HK-2 (cell line): ENCODE data around the gene ATP13A4.

Source experiments
- DNase-seq: peaks from one replicate; pipeline ENCODE4 v3.0.0-alpha.2; 2018; ENCODE audit not compliant: unreplicated experiment

ATP13A4 gene

DNA sequence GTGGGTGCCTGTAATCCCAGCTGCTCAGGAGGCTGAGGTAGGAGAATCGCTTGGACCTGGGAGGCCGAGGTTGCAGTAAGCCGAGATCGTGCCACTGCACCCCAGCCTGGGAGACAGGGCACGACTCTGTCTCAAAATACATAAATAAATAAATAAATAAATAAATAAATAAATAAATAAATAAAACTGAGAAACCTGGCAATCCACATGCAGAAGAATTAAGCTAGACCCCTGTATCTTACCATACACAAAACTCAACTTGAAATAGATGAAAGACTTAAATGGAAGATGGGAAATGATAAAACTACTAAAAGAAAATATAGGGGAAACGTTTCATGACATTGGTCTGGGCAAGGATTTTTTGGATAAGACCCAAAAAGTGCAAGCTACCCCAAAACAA is 58.0 kb downstream of the ATP13A4 start:
- DNase-seq = no peak

DNA sequence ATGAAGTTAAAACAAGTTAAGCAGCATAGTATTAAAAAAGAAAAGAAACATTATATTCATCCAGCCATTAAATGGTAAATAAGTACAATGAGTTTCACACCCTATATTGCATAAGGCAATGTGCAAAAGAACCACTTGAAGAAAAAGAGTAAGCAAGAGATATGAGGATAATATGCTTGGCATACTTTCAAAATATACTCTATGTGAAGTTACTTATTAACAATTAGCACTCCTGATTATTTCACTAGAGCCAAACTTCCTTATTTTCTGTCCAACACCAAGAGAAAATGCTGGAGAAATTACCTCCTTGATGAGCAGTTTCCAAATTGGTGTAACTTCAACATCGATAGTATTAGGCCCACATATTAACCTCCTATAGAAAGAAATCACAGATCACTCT is 63.7 kb downstream of the ATP13A4 start:
- no peak for DNase-seq

DNA sequence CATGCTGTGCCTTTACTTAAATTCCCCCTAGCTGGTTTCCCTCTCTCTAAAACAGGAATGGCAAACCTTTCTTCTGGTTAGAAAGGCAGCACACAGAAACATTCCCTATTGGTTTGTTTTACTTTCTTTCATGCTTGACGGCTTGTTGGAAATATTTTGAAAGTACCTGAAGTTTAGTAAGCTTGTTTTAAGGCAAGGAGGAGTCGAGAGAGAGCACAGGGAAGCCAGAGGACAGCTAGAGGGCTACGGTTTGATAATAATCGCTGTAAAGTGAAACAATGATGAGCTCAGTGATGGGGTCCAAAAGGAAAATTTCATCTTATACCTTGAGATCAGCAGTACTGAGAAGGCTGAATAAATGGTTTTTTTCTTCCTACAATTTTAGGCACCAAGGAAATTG is 64.1 kb downstream of the ATP13A4 start:
- no peak for DNase-seq

GRCh38 chr3:193489949-193490348 is 64.7 kb downstream of the ATP13A4 start:
- no peak for DNase-seq

DNA sequence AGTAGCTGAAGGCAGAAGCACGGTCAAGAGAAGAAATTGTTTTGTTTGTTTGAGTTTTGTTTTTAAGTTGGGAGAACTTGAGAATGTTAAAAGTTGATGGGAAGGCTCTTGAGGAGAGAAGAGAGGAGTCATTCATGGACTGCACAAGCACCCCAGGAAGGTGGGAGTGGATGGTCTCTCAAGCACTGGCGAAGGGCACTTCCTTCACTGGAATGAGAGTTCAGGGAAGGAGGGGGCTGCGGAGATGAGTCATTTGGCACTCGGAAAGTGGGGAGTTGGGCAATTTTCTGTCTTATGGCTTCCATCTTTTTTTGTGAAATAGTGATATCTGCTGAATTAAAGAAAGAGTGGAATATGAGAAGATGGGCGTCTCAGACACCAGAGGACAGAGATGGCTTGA is 66.0 kb downstream of the ATP13A4 start:
- no peak for DNase-seq

GRCh38 chr3:193483988-193484539 is 70.6 kb downstream of the ATP13A4 start:
- DNase-seq = no peak

DNA sequence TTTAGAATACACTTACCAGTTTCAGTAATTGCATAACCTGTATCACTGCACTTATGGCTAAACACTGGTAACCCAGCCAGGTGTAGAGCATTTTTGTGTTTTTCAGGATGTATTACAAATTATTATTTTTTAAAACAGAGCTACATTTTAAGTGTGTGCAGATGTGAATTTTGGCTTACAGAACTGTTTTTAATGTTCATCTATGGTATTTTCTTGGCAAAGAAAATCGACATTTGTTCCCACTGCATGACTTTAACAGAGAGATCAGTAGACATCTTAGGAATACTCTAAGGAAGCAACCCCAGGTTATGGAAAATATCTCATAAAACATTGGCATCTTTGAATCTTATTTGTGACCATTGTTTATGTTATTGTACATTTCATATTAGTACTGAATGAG is 73.3 kb downstream of the ATP13A4 start:
- DNase-seq = no peak

- DNase-seq = no peak
Observed at GRCh38 chr3:193474446-193474845, 80.2 kb downstream of the ATP13A4 start.

- no peak for DNase-seq
Observed at GRCh38 chr3:193470710-193471109, 84.0 kb downstream of the ATP13A4 start.

DNA sequence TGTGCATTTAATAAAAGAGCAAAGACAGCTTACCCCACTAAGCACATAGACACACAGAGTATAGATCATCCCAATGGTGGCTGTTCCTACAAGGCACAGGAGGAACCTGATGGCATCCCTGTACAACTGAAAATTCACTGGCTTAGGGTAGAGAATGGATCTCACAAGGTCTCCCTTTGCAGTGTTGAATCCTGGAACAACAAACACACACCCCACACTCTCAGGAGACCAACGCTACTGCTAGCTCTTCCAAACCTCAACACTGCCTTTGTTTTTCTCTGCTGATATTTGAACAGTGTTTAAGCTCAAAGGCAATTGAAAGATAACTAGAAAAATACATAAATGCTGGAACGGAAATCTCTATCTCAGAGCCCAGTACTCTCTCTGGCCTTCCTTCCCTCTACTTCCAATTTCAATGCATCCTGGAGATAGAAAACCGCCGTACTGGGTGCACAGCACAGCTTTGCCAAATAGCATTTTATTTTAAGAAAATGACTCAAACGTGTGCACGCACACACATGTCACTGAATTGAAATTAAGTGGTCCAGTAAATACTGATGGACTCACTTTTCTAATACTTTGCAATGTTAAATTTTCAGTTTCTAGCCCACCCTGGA is 88.6 kb downstream of the ATP13A4 start:
- DNase-seq = no peak

DNA sequence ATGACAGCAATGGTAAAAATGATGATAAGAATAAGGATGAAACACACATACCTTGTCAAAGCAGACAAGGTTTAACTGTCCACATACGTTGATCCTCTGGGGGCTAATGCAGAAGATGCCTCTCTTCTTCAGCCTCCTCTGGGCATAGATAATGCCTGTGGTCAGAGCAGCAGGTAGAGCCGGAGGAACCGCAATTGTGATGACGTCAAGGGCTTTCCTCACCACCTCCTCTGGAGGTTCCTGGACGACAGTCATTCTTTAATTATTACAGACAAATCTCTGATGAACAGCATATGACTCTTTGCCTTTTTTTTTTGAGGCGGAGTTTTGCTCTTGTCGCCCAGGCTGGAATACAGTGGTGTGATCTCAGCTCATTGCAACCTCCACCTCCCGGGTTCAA is 89.8 kb downstream of the ATP13A4 start:
- no peak for DNase-seq

DNA sequence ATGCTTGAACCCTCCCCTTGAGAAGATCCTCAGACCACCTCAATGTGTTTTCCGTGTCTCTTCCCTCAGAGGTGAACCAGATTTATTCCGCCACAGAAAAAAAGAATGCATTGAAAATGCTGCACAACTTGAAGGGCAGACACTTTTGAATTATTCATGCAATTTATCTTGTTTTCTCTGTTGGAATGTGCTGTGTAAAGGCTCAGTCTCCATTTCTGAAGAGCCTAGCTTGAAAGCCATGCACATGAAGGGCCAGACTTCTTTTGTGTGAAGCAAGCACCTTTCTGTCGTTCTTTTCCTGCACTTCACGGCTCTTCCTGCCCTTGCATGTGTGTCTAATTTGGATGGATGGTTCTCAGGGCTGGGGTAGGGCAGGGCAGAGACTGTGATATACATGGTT is 97.2 kb downstream of the ATP13A4 start:
- no peak for DNase-seq

GRCh38 chr3:193452338-193452737 is 102.4 kb downstream of the ATP13A4 start:
- no peak for DNase-seq

GRCh38 chr3:193451902-193452301 is 102.8 kb downstream of the ATP13A4 start:
- DNase-seq = no peak

GRCh38 chr3:193446965-193447602 is 107.6 kb downstream of the ATP13A4 start:
- DNase-seq = no peak

- DNase-seq = no peak
Observed at GRCh38 chr3:193439423-193439822, 115.3 kb downstream of the ATP13A4 start.

DNA sequence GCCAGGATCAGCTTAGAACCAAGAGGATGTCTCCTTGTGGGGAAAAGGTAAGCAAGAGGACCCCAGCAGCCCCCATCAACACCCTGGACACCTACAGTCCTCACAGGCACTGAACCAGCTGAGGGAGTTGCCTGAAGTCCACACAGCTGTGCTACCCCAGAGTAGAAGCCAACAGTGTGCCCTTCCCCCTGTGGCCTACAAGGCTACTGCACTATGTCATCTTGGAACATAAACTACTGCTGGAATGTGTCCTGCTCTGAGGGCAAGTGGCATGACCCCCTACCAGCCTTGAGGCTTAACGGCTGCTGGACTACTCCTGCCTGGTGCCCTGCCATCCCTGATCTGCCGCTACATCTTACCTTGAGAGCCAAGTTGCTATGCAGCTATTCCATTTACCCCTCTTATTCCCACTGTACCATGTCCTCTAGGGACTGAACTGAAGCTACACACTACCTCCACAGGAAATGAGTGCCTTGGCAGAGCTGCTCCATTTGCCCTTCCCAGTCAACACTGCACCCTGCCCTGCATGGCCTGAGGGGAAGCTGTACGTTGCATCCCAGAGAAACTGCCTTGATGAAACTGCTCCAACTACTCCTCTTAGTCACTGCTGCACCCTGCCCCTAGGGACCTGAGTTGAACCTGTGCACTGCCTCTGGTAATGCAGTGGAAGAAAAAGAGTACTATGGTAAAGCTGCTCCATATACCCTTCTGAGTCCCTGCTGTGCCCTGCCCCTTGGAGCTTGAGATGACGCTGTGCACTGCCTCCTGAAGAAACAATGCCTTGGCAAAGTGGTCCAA is 135.9 kb downstream of the ATP13A4 start:
- no peak for DNase-seq

GRCh38 chr3:193416629-193417028 is 138.1 kb downstream of the ATP13A4 start:
- no peak for DNase-seq

- DNase-seq = no peak
Observed at GRCh38 chr3:193407688-193408087, 147.0 kb downstream of the ATP13A4 start.

DNA sequence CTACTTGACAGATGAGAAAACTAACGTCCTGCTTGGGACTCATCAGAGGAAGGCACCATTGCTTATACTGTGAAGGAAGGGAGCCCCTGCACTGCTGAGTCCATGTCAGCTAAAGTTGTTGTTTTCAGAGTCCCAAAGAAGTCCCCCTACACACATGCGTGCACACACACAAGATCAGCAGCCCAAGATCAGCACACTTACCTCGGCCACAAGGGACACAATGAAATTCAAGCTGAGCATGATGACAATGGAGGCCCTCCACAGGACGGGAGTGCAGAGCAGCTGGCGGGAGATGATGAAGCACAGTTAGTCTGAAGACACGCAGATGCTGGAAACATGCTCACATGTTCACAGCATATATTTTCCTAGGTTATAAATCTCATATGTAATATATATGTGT is 147.6 kb downstream of the ATP13A4 start:
- no peak for DNase-seq

GRCh38 chr3:193403307-193403706 is 151.4 kb downstream of the ATP13A4 start:
- no peak for DNase-seq

DNA sequence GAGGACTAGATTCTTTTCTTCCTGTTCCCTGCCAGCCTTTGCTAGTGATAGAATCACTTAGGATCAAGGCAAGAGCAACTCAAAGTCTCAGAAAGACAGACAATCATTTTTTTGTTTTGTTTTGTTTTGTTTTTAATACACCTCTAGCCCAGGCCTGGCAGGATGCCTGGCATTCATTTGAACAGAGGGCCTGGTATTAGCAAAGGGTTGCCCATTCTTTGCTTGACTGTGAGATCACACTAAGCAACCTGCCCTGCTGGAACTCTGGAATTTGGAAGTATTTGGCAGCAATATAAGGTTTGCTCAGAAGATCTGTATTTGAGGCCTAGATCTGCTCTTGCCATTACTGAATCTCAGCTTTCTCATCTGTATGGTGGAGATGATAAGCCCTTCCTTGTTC is 154.4 kb downstream of the ATP13A4 start:
- no peak for DNase-seq
